GM12875 (cell line): Measurements from ENCODE around the gene NR1I2.

Experiments used
- H3K4me3 ChIP-seq: one replicate; pipeline ENCODE4 v1.5.1; 2011; ENCODE audit warnings: low read depth, low read length, control low read depth
- TF ChIP-seq, protein P1 (sequence below): IDR thresholded peaks from 2 replicates; pipeline ENCODE4 v1.5.1; 2011; ENCODE audit warnings: low read depth, mild to moderate bottlenecking, control low read depth, inconsistent platforms, low read length, moderate library complexity, borderline replicate concordance; ENCODE audit not compliant: insufficient read depth

The NR1I2 gene

GRCh38 chr3:119781330-119782198 is at the start of gene NR1I2:
Gene NR1I2 (plus strand): TSS chr3:119782101.
- TF ChIP-seq, protein P1, sequence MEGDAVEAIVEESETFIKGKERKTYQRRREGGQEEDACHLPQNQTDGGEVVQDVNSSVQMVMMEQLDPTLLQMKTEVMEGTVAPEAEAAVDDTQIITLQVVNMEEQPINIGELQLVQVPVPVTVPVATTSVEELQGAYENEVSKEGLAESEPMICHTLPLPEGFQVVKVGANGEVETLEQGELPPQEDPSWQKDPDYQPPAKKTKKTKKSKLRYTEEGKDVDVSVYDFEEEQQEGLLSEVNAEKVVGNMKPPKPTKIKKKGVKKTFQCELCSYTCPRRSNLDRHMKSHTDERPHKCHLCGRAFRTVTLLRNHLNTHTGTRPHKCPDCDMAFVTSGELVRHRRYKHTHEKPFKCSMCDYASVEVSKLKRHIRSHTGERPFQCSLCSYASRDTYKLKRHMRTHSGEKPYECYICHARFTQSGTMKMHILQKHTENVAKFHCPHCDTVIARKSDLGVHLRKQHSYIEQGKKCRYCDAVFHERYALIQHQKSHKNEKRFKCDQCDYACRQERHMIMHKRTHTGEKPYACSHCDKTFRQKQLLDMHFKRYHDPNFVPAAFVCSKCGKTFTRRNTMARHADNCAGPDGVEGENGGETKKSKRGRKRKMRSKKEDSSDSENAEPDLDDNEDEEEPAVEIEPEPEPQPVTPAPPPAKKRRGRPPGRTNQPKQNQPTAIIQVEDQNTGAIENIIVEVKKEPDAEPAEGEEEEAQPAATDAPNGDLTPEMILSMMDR = no peak
- H3K4me3 ChIP-seq = no peak within 1 kb of the TSS

DNA sequence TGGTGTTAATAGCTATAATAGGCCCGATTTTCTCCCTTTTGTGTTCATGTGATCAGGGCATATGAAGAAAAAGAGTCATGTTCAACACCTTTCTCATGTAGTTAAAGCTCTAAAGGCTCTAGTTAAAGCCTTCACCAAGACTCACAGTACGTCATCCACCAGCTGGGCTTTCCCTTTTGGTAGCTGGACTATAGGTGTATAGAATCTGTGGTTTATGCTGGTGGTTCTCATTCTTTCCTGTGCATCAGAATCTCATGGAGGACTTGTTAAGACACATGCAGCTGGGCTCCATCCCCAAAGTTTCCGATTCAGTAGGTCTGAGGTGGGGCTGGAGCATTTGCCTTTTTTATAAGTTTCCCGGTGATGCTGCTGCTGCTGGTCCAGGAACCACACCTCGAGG is 48.1 kb upstream of the NR1I2 start:
- H3K4me3 ChIP-seq = no peak overlapping the region
- TF ChIP-seq, protein P1 = no peak

- H3K4me3 ChIP-seq = no peak overlapping the region
- TF ChIP-seq, protein P1 = no peak
These were observed 43.2 kb upstream of the NR1I2 start for GRCh38 chr3:119738741-119739140.

DNA sequence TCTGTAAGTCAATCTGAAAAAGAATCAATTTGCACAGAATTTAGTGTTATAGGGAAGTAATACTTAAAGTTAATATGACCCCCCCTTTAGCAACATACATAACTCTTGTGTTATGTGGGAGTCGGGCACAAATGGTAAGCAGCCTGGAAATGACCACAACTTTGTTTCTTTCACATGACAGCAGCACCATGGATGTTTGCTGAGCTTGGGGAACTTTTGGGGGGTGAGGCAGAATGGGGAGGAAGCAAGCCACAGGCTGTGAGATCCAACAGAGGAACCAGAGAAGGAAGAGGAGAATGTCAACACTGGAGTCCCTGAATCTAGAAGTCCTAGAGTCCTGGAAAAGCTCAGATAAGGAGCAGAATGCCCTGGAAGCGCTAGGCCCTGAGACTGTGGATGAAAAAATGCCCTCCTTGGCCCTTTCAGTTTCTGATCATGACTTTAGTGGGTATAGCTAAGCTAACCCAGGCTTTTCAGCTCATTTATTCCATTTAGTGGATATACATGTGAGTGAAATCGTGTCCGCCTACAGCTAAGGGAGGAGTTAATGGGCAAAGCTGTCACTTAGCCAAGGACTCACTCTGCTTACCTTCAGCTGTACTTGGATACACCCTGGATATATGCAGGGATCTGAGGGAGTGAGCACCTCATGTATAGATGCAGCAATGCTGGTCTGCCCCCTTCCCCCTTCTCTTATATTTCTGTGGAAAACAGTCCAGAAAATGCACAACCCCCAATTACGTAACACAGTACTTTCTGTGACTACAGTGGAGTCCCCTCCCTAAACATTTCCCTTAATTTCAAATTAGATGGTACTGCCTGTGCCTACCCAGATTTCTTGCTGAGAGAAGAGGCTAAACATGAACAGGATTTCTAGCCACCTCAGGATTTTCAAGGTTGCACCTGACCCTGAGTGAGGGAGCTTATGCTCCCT is 40.0 kb upstream of the NR1I2 start:
- H3K4me3 ChIP-seq = no peak overlapping the region
- TF ChIP-seq, protein P1 = no peak

DNA sequence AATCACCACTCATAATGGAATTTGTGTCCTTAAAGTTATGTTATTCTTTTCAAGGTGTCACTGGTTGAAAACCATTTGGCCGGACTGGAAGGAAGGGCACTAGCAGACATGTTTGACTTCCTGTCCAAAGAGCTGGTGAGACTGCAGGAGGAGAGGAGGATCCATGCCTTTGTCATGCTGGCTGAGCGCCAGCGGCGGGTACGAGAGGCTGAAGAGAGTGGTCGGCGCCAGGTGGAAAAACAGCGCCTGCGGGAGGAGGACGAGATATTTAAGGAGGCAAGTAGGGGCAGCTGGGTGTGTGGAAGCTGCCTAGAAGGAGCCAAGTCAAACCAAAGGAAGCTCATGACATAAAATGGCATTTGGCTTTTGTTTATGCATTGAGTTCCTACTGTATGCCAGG is 38.0 kb upstream of the NR1I2 start:
- TF ChIP-seq, protein P1 = no peak
- no peak overlapping the region for H3K4me3 ChIP-seq

GRCh38 chr3:119745942-119746341 is 36.0 kb upstream of the NR1I2 start:
- TF ChIP-seq, protein P1 = no peak
- no peak overlapping the region for H3K4me3 ChIP-seq
